CD4-positive, alpha-beta T cell treated with Interleukin-15 for 4 hours (primary cell): ENCODE data around the gene PXDC1.
"Not testable (repeated sequence)": the region's sequence is repeated elsewhere in the genome, so short reads cannot be mapped to it uniquely, and the experiment has no call there.

ENCODE experiments used
- DNase-seq: peaks from one replicate; pipeline ENCODE4 v3.0.0-alpha.2; 2020; ENCODE audit warnings: low spot score

PXDC1 gene

GRCh38 chr6:3782876-3783832, 31.6 kb upstream of the PXDC1 start:
- DNase-seq, result no peak

GRCh38 chr6:3781504-3781903, 30.0 kb upstream of the PXDC1 start:
- DNase-seq, result no peak

GRCh38 chr6:3779574-3779849, 28.0 kb upstream of the PXDC1 start:
- DNase-seq, result no peak

GRCh38 chr6:3778701-3779573, 27.4 kb upstream of the PXDC1 start:
- DNase-seq, result no peak

GRCh38 chr6:3777730-3778461, 26.4 kb upstream of the PXDC1 start:
- DNase-seq, result no peak

GRCh38 chr6:3776881-3777507, 25.5 kb upstream of the PXDC1 start:
- DNase-seq, result no peak

- no peak for DNase-seq
These were observed 24.3 kb upstream of the PXDC1 start for GRCh38 chr6:3775847-3776246.

GRCh38 chr6:3775386-3775785, 23.9 kb upstream of the PXDC1 start:
- no peak for DNase-seq

- DNase-seq, result no peak
These were observed 22.3 kb upstream of the PXDC1 start for GRCh38 chr6:3773678-3774298.

- DNase-seq, result not testable (repeated sequence)
These were observed 20.9 kb upstream of the PXDC1 start for GRCh38 chr6:3772127-3772999.

GRCh38 chr6:3771407-3772011, 20.0 kb upstream of the PXDC1 start:
- DNase-seq, result no peak

GRCh38 chr6:3770023-3770720, 18.7 kb upstream of the PXDC1 start:
- no peak for DNase-seq

GRCh38 chr6:3769610-3770009, 18.1 kb upstream of the PXDC1 start:
- DNase-seq, result no peak

- DNase-seq, result no peak
These were observed 17.0 kb upstream of the PXDC1 start for GRCh38 chr6:3768502-3768901.

GRCh38 chr6:3767483-3767882, 16.0 kb upstream of the PXDC1 start:
- not testable (repeated sequence) for DNase-seq

- no peak for DNase-seq
These were observed 14.7 kb upstream of the PXDC1 start for GRCh38 chr6:3766214-3766613.

GRCh38 chr6:3765415-3765814, 13.9 kb upstream of the PXDC1 start:
- no peak for DNase-seq

- no peak for DNase-seq
These were observed 13.2 kb upstream of the PXDC1 start for GRCh38 chr6:3764516-3765335.

GRCh38 chr6:3762852-3763251, 11.3 kb upstream of the PXDC1 start:
- no peak for DNase-seq
